ENCODE data around the gene GPR37. TPM values are rescaled to one million over a fixed set of nuclear protein-coding genes. Genes with fewer than 3 reads are reported as not detected.
A peak's percentile ranks its signal among the peaks of the same experiment; 100 is the strongest.

GPR37 gene
- total RNA-seq, 4 donors from 2014 or later = 2.5 to 14.7 (median 11.2) TPM

DNA sequence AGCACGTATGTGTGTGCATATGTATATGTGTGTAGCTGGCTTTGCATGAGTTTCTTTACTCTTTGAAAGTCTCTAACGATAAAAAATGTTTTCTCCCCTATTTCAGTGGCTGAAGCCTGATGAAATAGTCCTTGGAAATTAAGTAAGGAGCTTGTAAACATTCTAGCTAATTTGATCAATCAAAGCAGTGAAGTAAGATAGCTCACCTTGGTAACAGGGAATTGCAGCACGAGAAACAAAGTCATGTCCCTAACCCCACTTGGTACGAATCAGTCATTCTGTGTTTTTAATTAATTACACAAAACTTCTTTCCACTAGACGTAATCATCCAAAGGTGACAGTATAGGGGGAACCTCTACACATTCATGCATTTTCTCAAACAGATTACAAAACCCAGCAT, 41.5 kb downstream of the GPR37 start:
- TF ChIP-seq EP300 (IDR thresholded peaks at IDR 0.05) = no peak
- TF ChIP-seq, protein P1, sequence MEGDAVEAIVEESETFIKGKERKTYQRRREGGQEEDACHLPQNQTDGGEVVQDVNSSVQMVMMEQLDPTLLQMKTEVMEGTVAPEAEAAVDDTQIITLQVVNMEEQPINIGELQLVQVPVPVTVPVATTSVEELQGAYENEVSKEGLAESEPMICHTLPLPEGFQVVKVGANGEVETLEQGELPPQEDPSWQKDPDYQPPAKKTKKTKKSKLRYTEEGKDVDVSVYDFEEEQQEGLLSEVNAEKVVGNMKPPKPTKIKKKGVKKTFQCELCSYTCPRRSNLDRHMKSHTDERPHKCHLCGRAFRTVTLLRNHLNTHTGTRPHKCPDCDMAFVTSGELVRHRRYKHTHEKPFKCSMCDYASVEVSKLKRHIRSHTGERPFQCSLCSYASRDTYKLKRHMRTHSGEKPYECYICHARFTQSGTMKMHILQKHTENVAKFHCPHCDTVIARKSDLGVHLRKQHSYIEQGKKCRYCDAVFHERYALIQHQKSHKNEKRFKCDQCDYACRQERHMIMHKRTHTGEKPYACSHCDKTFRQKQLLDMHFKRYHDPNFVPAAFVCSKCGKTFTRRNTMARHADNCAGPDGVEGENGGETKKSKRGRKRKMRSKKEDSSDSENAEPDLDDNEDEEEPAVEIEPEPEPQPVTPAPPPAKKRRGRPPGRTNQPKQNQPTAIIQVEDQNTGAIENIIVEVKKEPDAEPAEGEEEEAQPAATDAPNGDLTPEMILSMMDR (IDR thresholded peaks at IDR 0.05) = no peak
- no peak for TF ChIP-seq POLR2A (IDR thresholded peaks at IDR 0.05)
- no peak for TF ChIP-seq POLR2AphosphoS5 (IDR thresholded peaks at IDR 0.05)
- H3K36me3 ChIP-seq = no peaks in the 10 kb centered on the region
- peaks cover 0 to 7% (median 0%) of the 10 kb centered on the region in 3 donors for H3K4me1 ChIP-seq
- 75 to 83% methylated on average over 4 to 5 of the region's 5 CpGs for WGBS, 2 donors (ENCODE audit: low coverage in 1 of 2)
- ATAC-seq = no peak
- H3K27ac ChIP-seq = no peak overlapping the region
- H3K27me3 ChIP-seq = no peaks in the 10 kb centered on the region
- no peaks in the 10 kb centered on the region for H3K9me3 ChIP-seq
- H3K4me3 ChIP-seq = no peak overlapping the region

DNA sequence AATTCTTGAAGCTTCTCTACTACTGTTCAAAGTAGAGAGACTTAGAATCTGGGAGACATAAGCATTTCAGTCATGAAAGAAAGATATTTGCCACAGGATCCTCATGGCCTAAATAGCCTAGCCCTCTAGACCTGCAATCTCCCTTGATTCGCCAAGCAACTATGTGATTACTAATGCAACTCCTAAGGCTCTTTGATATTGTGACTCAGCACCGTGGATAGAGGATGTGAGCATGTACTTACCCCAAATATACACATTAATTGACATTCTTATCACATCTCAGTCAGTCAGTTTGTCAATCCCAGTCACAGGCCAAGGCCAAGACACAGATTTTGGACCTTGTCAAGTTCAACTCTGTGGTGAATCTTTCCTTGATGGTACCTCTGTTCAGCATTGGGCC, 42.6 kb downstream of the GPR37 start:
- WGBS, 2 donors (ENCODE audit: low coverage in 1 of 2) = 19 to 53% methylated on average over 2 of the region's 2 CpGs
- peak overlapping the region in 2 of 4 donors; percentile 38 to 65 for H3K27ac ChIP-seq

DNA sequence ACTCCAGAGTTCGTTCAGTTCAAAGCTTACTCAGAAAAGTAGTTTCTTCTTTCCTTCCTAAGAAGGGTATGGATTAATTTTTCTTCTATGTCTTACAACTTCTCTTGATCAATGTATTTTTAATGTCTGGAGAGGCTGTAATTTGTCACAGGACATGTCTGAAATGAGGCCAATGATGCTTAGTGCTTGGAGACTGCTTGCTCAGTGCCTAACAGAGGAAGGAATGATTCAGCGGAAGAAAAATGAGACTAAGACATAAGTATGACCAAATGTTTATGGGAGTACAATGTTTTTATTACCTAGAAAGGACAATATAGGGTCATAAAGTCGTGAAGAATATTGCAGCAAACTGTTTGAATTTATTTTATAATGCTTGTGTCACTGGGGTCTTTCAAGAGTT, 43.3 kb downstream of the GPR37 start:
- TF ChIP-seq POLR2AphosphoS5 (IDR thresholded peaks at IDR 0.05) = peak; percentile 56
- TF ChIP-seq POLR2A (IDR thresholded peaks at IDR 0.05) = no peak
- no peak for TF ChIP-seq EP300 (IDR thresholded peaks at IDR 0.05)
- TF ChIP-seq, protein P1 (IDR thresholded peaks at IDR 0.05) = no peak
- Histone ChIP-seq H3K27me3 (no peaks in the 10 kb centered on the region), H3K27ac (peak overlapping the region in 3 of 4 donors; percentile 38 to 78 (median 65)), H3K9me3 (no peaks in the 10 kb centered on the region), H3K4me1 (peaks cover 0 to 13% (median 0%) of the 10 kb centered on the region in 3 donors), H3K4me3 (no peak overlapping the region), H3K36me3 (no peaks in the 10 kb centered on the region)
- 13 to 17% methylated on average over 3 of the region's 3 CpGs for WGBS, 2 donors (ENCODE audit: low coverage in 1 of 2)
- ATAC-seq = peak; percentile 36

More for the DNA sequence above, 42.6 kb downstream of the GPR37 start:
- Histone ChIP-seq H3K4me3 (no peak overlapping the region), H3K27me3 (no peaks in the 10 kb centered on the region), H3K4me1 (peaks cover 0 to 9% (median 0%) of the 10 kb centered on the region in 3 donors), H3K9me3 (no peaks in the 10 kb centered on the region), H3K36me3 (no peaks in the 10 kb centered on the region)
- TF ChIP-seq EP300 (IDR thresholded peaks at IDR 0.05) (no peak), POLR2A (IDR thresholded peaks at IDR 0.05) (no peak), POLR2AphosphoS5 (IDR thresholded peaks at IDR 0.05) (no peak)
- TF ChIP-seq, protein P1 (IDR thresholded peaks at IDR 0.05) = no peak
- no peak for ATAC-seq

DNA sequence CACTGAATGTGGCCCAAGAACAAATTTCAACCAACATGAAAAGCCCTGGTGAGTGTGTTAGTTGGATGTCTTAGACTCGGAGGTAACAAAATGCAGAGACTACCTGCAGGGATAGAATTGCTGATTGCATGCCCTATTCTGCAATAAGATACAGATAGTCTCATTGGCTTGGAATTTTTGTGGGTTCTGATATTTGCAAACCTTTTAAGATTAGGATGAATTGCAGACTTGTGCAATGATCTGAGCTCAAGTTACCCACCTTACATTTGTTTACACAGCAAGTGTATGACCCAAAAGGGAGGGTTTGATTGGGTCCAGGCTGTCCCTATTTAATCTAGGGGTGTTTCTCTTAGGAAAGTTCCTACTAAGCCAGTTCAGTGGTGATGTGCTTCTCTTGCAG, 45.4 kb downstream of the GPR37 start:
- no peaks in the 10 kb centered on the region for H3K9me3 ChIP-seq
- H3K4me1 ChIP-seq = peaks cover 0 to 13% (median 0%) of the 10 kb centered on the region in 3 donors
- no peak overlapping the region for H3K4me3 ChIP-seq
- TF ChIP-seq, protein P1 (IDR thresholded peaks at IDR 0.05) = no peak
- TF ChIP-seq EP300 (IDR thresholded peaks at IDR 0.05) (no peak), POLR2AphosphoS5 (IDR thresholded peaks at IDR 0.05) (no peak), POLR2A (IDR thresholded peaks at IDR 0.05) (no peak)
- no peaks in the 10 kb centered on the region for H3K27me3 ChIP-seq
- WGBS, 2 donors (ENCODE audit: low coverage in 1 of 2) = 17 to 50% methylated on average over 1 of the region's 1 CpG
- H3K27ac ChIP-seq = no peak overlapping the region
- ATAC-seq = no peak
- H3K36me3 ChIP-seq = no peaks in the 10 kb centered on the region

DNA sequence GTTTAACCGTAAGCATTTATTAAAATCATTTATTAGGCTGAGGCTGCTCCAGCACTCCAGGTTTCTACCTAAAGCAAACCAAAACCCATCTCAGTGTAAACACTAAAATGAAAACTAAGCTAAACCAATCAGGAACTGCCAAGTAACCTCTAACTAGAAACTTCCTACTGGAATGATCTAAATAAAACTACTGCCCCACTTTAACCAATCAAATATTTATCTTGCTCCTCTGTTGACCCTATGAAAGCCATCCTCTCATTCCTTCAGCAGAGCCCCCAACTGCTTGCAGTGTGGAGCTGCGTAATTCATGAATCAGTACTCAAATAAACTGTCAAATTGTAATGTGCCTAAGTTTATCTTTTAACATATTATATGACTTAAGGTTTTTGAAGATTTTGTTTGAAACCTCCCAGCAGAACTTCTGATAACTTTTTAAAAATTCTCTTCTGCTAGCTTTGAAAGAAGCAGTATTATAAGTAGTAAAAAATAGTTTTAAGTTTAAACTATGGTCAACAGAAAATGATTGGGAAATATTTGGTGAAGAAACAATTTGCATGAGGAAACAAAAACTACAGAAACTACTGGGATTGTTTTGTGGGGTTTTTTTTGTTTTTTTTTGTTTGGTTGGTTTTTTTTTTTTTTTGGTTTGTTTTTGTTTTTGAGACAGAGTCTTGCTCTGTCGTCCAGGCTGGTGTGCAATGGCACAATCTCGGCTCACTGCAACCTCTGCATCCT, 47.4 kb downstream of the GPR37 start:
- WGBS, 2 donors (ENCODE audit: low coverage in 1 of 2) = 42 to 75% methylated on average over 3 to 4 of the region's 4 CpGs
- ATAC-seq = no peak
- H3K4me1 ChIP-seq = peaks cover 0 to 13% (median 0%) of the 10 kb centered on the region in 3 donors
- no peaks in the 10 kb centered on the region for H3K36me3 ChIP-seq
- H3K9me3 ChIP-seq = no peaks in the 10 kb centered on the region
- no peak overlapping the region for H3K27ac ChIP-seq
- no peak overlapping the region for H3K4me3 ChIP-seq
- H3K27me3 ChIP-seq = no peaks in the 10 kb centered on the region
- no peak for TF ChIP-seq POLR2AphosphoS5 (IDR thresholded peaks at IDR 0.05)
- TF ChIP-seq, protein P1 (IDR thresholded peaks at IDR 0.05) = no peak
- no peak for TF ChIP-seq EP300 (IDR thresholded peaks at IDR 0.05)
- TF ChIP-seq POLR2A (IDR thresholded peaks at IDR 0.05) = no peak

Measured in gastroesophageal sphincter (tissue), 4 donors.